HK-2 (cell line): ENCODE results near the gene KLF11.
"Not testable (repeated sequence)": the region's sequence is repeated elsewhere in the genome, so short reads cannot be mapped to it uniquely, and the experiment has no call there.

Experiments
- DNase-seq: peaks from one replicate; pipeline ENCODE4 v3.0.0-alpha.2; 2018; ENCODE audit not compliant: unreplicated experiment

KLF11 gene

DNA sequence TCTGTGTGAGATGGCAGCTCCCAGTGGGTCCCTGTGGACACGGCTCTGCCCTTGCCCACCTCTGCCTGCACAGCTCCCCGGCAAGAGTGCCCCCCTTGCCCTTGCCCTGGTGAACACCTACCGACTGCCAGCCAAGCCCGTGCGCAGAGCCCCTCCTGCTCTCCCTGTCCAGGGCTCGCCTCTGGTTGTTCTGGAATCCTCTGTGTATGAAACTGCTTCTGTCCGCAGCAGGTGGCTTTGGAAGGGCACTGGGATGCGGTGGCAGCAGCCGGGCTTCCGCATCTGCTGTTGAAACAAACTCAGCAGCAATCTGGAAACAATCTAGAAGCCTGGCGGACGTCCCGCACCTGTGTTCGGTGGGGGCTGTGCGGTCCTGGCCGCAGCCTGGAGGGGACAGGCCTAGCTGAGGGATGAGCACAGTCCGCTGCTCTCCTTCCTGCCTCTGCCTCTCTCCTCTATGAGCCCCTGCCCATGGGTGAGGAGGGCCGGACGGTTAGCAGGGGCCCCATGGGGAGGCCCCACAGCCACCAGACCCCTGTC, 34.0 kb upstream of the KLF11 start:
- no peak for DNase-seq

DNA sequence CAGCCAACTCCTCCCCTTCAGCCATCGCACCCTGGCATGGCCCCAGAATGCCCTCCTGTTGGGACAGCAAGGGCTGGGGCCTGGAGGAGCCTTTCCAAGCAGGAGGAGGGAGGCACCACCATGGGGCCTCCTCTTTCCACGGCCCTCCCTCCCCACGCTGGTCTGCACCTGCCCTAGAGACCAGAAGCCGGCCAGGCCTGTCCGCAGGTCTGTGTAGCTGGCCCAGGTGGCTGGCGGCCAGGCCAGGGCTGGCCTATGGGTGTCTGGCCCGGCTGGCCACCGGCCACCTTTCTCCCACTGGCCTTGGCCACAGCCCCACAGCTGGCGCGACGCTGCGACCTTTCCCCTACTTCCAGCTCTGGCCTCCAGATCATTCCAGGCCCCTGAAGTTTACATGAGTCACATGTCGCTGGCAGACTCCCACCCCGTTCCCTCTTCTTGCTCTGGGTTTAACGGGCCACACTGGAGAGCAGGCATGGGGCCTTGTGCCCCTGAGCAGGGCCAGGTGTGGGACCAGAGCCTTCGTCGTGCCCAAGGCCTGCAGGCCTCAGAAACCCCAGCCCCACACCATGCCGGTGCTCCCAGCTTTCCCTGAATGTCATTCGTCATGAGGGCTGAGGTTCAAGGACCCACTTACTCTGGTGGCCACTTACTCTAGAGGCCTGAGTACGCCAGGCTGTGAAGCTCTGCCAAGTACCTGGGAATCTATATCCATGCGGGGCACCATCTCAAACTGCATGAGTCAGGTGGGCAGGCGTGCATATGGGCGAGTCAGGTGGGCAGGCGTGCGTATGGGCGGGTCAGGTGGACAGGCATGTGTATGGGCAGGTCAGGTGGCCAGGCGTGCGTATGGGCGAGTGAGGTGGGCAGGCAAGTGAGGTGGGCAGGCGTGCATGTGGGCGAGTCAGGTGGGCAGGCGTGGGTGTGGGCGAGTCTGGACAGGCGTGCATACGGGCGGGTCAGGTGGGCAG, 33.3 kb upstream of the KLF11 start:
- no peak for DNase-seq

DNA sequence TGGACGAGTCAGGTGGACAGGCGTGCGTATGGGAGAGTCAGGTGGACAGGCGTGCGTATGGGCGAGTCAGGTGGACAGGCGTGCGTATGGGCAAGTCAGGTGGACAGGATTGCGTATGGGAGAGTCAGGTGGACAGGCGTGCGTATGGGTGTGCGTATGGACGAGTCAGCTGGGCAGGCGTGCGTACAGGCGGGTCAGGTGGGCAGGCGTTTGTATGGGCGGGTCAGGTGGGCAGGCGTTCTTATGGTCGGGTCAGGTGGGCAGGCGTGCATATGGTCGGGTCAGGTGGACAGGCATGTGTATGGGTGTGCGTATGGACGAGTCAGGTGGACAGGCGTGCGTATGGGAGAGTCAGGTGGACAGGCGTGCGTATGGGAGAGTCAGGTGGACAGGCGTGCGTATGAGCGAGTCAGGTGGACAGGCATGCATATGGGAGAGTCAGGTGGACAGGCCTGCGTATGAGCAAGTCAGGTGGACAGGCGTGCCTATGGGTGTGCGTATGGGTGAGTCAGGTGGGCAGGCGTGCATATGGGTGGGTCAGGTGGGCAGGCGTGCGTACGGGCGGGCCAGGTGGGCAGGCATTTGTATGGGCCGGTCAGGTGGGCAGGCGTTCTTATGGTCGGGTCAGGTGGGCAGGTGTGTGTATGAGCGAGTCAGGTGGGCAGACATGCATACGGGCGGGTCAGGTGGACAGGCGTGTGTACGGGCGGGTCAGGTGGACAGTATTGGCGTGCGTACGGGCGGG, 32.3 kb upstream of the KLF11 start:
- DNase-seq: not testable (repeated sequence)

DNA sequence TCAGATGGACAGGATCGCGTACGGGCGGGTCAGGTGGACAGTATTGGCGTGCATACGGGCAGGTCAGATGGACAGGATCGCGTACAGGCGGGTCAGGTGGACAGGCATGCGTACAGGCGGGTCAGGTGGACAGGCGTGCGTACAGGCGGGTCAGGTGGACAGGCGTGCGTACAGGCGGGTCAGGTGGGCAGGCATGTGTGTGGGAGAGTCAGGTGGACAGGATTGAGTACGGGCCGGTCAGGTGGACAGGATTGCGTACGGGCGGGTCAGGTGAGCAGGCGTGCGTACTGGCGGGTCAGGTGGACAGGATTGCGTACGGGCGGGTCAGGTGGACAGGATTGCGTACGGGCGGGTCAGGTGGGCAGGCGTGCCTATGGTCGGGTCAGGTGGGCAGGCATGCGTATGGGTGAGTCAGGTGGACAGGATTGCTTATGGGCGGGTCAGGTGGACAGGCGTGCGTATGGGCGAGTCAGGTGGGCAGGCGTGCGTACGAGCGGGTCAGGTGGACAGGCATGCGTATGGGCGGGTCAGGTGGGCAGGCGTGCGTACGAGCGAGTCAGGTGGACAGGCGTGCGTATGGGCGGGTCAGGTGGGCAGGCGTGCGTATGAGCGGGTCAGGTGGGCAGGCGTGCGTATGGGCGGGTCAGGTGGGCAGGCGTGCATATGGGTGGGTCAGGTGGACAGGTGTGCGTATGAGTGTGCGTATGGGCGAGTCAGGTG, 31.6 kb upstream of the KLF11 start:
- not testable (repeated sequence) for DNase-seq

DNA sequence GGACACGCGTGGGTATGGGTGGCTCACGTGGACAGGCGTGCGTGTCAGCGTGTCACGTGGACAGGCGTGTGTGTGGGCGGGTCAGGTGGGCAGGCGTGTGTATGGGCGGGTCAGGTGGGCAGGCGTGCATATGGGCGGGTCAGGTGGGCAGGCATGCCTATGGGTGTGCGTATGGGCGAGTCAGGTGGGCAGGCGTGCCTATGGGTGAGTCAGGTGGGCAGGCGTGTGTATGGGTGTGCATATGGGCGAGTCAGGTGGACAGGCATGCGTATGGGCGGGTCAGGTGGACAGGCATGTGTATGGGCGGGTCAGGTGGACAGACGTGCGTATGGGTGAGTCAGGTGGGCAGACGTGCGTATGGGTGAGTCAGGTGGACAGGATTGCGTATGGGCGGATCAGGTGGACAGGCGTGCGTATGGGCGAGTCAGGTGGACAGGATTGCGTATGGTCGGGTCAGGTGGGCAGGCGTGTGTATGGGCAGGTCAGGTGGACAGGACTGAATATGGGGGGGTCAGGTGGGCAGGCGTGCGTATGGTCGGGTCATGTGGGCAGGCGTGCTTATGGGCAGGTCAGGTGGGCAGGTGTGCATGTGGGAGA, 30.9 kb upstream of the KLF11 start:
- DNase-seq: not testable (repeated sequence)

DNA sequence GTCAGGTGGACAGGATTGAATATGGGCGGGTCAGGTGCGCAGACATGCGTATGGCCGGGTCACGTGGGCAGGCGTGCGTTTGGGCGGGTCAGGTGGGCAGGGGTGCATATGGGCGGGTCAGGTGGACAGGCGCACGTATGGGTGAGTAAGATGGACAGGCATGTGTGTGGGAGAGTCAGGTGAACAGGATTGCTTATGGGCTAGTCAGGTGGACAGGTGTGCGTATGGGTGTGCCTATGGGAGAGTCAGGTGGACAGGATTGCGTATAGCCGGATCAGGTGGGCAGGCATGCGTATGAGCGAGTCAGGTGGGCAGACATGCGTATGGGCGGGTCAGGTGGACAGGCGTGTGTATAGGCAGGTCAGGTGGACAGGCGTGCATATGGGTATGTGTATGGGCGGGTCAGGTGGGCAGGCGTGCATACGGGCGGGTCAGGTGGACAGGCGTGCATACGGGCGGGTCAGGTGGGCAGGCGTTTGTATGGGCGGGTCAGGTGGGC, 30.3 kb upstream of the KLF11 start:
- no peak for DNase-seq

DNA sequence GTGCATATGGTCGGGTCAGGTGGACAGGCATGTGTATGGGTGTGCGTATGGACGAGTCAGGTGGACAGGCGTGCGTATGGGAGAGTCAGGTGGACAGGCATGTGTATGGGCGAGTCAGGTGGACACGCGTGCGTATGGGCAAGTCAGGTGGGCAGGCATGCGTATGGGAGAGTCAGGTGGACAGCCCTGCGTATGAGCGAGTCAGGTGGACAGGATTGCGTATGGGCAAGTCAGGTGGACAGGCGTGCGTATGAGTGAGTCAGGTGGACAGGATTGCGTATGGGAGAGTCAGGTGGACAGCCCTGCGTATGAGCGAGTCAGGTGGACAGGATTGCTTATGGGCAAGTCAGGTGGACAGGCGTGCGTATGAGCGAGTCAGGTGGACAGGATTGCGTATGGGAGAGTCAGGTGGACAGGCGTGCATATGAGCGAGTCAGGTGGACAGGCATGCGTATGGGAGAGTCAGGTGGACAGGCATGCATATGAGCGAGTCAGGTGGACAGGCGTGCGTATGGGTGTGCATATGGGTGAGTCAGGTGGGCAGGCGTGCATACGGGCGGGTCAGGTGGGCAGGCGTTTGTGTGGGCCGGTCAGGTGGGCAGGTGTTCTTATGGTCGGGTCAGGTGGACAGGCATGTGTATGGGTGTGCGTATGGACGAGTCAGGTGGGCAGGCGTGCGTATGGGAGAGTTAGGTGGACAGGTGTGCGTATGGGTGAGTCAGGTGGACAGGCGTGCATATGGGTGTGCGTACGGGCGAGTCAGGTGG, 29.5 kb upstream of the KLF11 start:
- DNase-seq: not testable (repeated sequence)

DNA sequence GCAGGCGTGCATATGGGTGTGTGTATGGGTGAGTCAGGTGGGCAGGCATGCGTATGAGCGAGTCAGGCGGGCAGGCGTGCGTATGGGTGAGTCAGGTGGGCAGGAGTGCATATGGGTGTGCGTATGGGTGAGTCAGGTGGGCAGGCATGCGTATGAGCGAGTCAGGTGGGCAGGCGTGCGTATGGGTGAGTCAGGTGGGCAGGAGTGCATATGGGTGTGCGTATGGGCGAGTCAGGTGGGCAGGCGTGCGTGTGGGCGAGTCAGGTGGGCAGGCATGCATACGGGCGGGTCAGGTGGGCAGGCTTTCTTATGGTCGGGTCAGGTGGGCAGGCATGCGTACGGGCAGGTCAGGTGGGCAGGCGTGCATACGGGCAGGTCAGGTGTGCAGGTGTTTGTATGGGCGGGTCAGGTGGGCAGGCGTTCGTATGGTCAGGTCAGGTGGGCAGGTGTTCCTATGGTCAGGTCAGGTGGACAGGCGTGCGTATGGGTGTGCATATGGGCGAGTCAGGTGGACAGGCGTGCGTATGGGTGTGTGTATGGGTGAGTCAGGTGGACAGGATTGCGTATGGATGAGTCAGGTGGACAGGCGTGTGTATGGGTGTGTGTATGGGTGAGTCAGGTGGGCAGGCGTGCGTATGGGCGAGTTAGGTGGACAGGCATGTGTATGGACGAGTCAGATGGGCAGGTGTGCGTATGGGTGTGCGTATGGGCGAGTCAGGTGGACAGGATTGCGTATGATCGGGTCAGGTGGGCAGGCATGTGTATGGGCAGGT, 28.7 kb upstream of the KLF11 start:
- no peak for DNase-seq

DNA sequence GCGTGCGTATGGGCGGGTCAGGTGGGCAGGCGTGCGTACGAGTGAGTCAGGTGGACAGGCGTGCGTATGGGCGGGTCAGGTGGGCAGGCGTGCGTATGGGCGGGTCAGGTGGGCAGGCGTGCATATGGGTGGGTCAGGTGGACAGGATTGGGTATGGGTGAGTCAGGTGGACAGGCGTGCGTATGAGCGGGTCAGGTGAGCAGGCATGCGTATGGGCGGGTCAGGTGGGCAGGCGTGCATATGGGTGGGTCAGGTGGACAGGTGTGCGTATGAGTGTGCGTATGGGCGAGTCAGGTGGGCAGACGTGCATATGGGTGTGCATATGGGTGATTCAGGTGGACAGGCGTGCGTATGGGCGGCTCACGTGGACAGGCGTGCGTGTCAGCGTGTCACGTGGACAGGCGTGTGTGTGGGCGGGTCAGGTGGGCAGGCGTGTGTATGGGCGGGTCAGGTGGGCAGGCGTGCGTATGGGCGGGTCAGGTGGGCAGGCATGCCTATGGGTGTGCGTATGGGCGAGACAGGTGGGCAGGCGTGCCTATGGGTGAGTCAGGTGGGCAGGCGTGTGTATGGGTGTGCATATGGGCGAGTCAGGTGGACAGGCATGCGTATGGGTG, 27.9 kb upstream of the KLF11 start:
- not testable (repeated sequence) for DNase-seq

DNA sequence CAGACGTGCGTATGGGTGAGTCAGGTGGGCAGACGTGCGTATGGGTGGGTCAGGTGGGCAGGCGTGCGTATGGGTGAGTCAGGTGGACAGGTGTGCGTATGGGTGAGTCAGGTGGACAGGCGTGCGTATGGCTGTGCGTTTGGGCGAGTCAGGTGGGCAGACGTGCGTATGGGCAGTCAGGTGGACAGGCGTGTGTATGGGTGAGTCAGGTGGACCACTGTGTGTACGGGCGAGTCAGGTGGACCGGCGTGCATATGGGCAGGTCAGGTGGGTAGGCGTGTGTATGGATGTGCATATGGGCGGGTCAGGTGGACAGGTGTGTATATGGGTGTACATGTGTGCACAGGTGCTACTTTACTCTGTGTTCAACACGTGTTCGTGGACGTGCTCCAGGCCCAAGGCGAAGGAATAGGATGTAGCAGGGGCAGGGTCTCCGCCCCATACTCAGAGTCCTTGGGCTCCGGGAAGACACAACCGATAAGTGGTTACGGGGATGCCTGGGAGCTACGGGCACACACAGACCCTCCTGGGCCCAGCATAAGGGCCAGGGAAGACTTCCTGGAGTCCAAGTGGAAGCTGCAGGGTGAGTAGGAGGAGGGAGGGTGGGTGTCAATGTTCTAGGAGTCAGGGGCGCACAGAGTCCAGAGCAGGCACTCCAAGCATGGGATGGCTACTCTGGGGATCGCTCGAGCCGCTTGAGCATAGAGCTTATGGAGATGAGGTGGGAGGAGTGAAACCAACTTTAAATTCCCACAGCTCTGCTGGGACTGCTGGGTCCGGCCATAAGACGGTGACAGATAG, 27.1 kb upstream of the KLF11 start:
- DNase-seq: no peak

DNA sequence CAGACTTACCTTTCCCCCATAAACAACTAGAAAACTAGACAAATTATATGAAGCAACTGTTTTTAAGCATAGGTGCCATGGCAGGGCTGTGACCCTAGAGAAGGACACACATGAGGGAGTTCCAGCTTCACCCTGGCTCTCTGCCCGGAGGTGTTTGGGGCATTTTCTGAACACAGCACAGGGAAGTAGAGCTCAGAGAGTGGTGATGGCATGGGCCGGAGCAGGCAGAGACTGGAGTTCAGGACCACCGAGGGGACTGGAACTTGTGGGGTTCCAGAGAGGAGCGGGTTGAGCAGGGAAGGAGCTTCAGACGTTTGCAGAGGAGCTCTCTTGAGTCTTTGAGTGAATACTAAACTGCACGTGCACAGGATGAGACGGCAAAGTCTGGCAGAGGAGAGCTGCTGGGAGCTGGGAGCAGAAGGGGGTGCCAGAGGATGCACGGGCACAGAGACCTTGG, 26.5 kb upstream of the KLF11 start:
- no peak for DNase-seq

DNA sequence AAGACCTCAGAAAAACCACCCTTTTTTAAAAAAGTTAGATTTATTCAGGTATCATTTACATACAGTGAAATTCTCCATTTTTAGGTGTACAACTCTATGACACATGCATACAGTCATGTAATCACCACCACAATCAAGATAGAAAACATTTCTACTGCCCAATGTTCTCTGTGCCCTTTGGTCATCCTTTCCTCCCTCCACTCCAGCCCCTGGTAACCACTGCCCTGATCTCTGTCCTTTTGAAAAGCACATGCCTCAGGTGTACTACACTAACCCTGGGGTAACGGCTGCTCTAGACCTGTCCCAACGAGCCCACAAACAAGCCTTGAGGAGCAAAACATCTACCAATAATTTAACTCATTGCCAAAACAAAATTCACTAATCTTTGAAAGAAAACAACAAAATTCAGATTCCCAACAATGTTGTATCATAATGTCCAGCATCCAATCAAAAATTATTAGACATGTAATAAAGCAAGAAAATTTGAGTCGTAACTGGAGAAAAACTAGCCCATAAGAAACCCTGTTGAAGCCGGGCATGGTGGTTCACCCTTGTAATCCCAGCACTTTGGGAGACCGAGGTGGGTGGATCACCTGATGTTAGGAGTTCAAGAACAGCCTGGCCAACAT, 25.9 kb upstream of the KLF11 start:
- no peak for DNase-seq

DNA sequence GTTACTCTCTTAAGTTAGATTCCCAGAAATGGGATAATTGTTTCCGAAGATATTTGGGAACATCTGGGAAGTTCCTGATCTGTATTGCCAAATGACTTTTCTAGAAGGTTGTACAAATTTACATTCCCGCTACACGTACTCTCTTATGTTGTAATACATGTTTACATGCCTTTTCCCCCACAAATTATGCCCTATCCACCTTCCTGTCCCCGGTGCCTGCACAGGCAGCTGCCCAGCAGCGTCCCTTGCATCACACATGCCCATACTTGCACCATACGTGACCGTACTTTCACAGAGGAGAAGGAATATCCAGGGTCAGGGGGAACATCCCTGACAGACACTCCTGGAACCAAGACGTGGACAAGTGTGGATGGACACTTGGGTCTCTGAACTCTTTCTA, 24.2 kb upstream of the KLF11 start:
- DNase-seq: no peak

DNA sequence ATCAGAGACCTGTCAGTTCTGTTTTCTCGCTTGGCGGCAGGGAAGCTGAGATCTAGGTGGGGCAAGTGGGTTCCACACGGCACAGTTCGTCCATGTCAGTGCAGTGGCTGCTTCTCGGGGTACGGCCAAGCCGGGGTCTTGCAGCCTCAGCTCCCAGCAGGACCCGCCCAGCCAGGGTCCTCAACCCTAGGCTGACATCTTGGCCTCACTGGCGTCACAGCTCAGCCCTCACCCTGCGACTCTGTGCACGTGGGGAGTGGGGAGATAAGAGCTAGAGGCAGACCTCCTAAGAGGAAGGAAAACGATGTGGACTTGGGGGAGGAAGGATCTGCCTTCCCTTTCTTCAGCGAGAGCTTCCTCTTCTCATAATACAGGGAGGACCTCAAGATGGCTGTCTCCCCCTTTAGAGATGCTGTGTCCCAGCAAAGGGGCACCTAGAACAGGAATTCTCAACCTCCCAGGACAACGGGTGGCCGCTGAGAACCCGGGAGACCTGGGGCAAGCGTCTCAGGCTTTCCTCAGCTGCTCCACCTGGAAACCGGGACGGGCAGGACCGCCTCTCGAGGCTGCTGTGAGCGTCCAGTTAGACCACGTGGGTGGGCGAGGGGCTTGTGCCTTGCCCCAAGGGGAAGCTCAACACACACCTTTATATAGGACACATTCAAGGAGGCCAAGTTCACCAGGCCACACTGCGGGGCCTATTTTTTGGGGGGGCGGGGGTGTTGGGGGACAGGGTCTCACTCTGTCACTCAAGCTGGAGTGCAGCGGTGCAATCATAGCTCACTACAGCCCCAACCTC, 23.5 kb upstream of the KLF11 start:
- DNase-seq: no peak

DNA sequence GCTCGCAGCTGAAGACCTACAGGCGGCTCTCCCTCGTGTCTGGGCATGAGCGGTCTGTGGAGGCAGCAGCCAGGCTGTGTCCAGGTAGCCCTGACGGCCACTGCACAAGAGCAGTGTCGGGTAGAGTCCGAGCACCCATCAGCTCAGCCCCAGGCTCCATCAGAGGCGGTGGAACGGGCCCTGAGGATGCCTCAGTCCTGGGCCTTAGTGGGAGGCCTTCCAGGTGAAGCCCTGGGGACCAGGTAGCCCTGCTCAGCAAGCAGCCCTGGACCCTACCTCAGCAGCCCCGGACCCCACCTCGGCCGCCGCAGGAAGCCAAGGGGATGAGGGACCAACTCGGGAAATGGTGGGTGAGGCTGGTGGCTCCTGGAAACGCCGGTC, 21.3 kb upstream of the KLF11 start:
- no peak for DNase-seq

DNA sequence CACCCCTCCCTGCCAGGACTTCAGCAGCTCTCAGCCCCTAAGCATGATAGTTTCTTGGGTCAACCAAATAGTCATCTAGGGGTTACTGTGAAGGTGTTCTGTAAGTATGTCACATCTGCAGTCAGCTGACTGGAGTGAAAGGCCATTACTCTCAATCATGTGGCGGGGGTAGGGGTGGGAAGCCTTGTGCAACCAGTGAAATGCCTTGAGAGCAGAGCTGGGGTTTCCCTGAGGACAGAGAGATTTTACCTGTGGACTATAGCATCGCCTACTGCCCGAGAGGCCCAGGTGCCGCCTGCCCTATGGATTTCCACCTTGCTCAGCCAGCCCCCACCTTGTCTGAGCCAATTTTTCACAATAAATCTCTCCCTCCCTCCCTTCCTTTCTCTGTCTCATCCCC, 20.9 kb upstream of the KLF11 start:
- no peak for DNase-seq

DNA sequence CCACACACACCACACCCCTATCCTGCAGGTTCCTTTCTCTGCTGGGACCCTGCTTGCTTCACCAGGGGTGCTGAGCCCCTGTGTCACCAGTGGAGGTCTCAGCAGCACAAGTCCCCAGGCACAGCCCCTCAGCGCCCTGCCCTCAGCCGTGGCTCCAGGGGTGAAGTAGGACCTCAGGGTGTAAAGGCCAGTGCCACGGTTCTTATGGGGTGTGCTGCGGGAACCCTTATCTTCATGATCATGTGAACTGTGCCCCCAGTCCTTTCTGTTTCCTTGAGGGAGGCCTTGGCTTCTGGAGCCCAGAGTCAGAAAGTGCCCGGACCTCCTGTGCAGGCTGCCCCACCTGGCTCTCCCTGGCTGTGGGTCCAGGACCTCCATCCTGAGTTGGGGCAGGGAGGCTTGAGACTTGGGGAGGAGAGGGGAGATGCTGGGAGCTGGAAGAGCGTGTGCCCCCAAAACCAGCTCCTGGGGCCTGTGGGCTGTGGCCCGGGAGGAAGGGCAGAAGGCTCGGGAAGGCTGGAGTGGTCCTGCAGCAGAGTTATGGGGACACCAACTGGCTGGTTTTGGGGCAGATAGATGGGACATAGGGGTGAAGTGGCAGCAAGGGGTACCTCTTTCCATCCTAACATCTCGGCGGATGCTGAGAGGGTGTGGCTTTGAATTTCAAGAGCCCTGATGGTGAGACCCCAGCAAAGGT, 20.2 kb upstream of the KLF11 start:
- DNase-seq: no peak
